HFFc6 (cell line): ENCODE measurements around the gene RANGAP1. TPM values are rescaled to one million over a fixed set of nuclear protein-coding genes. Genes with fewer than 3 reads are reported as not detected.

Experiments
- DNase-seq: peaks from one replicate; pipeline ENCODE4 v3.0.0-alpha.2; 2018
- H3K27ac Mint-ChIP-seq: 2 replicates; pipeline ENCODE4 v1.8.0; 2020; ENCODE audit warnings: mild to moderate bottlenecking, mixed read lengths
- H3K27me3 Mint-ChIP-seq: 2 replicates; pipeline ENCODE4 v1.8.0; 2021; ENCODE audit warnings: mild to moderate bottlenecking, moderate library complexity, mixed read lengths; ENCODE audit not compliant: insufficient read depth
- H3K36me3 Mint-ChIP-seq: 2 replicates; pipeline ENCODE4 v1.8.0; 2021; ENCODE audit warnings: low read depth, mixed read lengths
- H3K4me1 Mint-ChIP-seq: 2 replicates; pipeline ENCODE4 v1.8.0; 2020; ENCODE audit warnings: low read depth, mixed read lengths
- H3K4me3 Mint-ChIP-seq: 2 replicates; pipeline ENCODE4 v1.8.0; 2020; ENCODE audit warnings: mild to moderate bottlenecking, moderate library complexity, mixed read lengths
- H3K9me3 Mint-ChIP-seq: 2 replicates; pipeline ENCODE4 v1.8.0; 2020; ENCODE audit warnings: mild to moderate bottlenecking, mixed read lengths
- microRNA-seq: library from miRNA; unstranded; fragments of <30 nt; microRNA quantifications from one replicate; pipeline ENCODE4, GENCODE V29; 2019
- total RNA-seq, 6 experiments: library from RNA; stranded (reverse); fragmentation: NEBNext Ultra II Directional; extraction: Animal tissue kit (Norgen Biotek cat#: 25700); gene quantifications; 2 replicates in 1 of 6; 3 replicates in 5 of 6; pipeline ENCODE4 v1.2.3, GENCODE V29; 2021
- TF ChIP-seq, protein P1 (sequence below): fragments of 200-600 bp; sonication (generic); IDR thresholded peaks from 2 replicates; pipeline ENCODE4 v1.5.0; 2021; ENCODE audit warnings: antibody characterized with exemption, mild to moderate bottlenecking

RANGAP1 gene
- total RNA-seq, 6 experiments from 2014 or later: 215 to 249 (median 227) TPM

- Mint-ChIP-seq H3K9me3 (no peaks in the 10 kb centered on the region), H3K4me1 (peaks cover 14% of the 10 kb centered on the region), H3K4me3 (no peak overlapping the region), H3K27me3 (peaks cover 3% of the 10 kb centered on the region), H3K36me3 (0 out of 2 replicates have a peak, but pooled peaks cover 5% of the 10 kb centered on the region), H3K27ac (no peak overlapping the region)
- no peak for DNase-seq
- TF ChIP-seq, protein P1, sequence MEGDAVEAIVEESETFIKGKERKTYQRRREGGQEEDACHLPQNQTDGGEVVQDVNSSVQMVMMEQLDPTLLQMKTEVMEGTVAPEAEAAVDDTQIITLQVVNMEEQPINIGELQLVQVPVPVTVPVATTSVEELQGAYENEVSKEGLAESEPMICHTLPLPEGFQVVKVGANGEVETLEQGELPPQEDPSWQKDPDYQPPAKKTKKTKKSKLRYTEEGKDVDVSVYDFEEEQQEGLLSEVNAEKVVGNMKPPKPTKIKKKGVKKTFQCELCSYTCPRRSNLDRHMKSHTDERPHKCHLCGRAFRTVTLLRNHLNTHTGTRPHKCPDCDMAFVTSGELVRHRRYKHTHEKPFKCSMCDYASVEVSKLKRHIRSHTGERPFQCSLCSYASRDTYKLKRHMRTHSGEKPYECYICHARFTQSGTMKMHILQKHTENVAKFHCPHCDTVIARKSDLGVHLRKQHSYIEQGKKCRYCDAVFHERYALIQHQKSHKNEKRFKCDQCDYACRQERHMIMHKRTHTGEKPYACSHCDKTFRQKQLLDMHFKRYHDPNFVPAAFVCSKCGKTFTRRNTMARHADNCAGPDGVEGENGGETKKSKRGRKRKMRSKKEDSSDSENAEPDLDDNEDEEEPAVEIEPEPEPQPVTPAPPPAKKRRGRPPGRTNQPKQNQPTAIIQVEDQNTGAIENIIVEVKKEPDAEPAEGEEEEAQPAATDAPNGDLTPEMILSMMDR: no peak
These were observed 84.8 kb downstream of the RANGAP1 start for GRCh38 chr22:41201141-41201540.

GRCh38 chr22:41198027-41198580 is 87.9 kb downstream of the RANGAP1 start:
- peak overlapping the region; percentile 54 for H3K27ac Mint-ChIP-seq
- peak overlapping the region; percentile 85 for H3K4me3 Mint-ChIP-seq
- H3K36me3 Mint-ChIP-seq: no peaks in the 10 kb centered on the region
- H3K27me3 Mint-ChIP-seq: peaks cover 2% of the 10 kb centered on the region
- TF ChIP-seq, protein P1: no peak; the same call in 1 of the 2 replicates
- H3K9me3 Mint-ChIP-seq: no peaks in the 10 kb centered on the region
- peaks cover 10% of the 10 kb centered on the region for H3K4me1 Mint-ChIP-seq
- DNase-seq: peak; percentile 28

DNA sequence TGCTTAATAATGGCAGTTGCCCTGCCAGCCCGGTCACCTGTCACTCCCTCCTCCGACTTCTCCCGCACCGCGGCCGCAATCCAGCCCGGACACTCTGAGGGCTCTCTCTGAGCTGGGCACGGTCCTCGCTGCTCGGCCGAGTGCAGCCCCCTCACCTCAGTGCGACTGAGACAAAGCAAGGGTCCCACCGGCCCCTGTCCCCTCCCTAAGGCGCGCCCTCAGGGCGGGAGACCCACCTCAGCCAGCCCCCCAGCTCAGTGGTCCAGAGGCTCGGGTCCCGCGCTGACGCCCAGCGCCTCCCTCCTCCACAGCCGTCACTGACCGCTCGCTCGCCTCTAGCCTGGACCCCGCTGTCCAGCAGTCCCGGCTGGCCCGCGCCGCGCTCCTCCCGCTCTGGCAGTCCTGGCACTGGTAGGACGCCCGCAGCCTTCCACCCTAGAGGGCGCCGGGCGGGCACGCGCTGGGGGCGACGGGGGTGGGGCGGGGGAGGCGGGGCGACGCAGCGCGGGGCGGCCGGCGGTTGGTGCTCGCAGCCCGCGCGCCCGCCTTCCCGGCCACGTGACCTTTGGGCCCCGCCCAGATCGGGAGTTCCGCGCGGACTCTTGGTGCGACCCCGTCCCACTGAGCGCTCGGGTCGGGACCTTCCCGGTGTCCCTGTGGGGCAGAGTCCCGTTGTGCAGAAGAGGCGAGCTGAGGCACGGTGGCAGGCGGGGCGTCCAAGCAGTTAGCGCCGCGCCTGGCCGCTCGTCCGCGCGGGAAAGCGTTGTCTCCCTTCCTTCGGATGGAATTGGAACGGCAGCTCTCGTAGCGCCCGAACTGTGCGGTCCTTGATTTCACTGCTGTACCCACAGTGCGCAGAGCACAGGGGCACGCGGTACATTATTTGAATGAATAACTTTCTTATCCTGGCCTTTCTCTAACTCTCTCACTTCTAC is 88.7 kb downstream of the RANGAP1 start:
- no peaks in the 10 kb centered on the region for H3K9me3 Mint-ChIP-seq
- peaks cover 10% of the 10 kb centered on the region for H3K4me1 Mint-ChIP-seq

More for the DNA sequence above, 88.7 kb downstream of the RANGAP1 start:
- Mint-ChIP-seq H3K4me3 (peak overlapping the region; percentile 85), H3K27me3 (peaks cover 2% of the 10 kb centered on the region), H3K27ac (peak overlapping the region; percentile 54), H3K36me3 (no peaks in the 10 kb centered on the region)
- TF ChIP-seq, protein P1: no peak
- peak; percentile 39 for DNase-seq

Small RNA genes within 50 kb of the gene (microRNA-seq; reads per million reads assigned to microRNA genes)
- 3.9 reads per million for gene MIR6889

Other genes starting within 250 kb of the RANGAP1 start
- 10 to 100 TPM; 28.4 to 41.1 (median 33.1) TPM for gene EP300, start 193.6 kb downstream of the RANGAP1 start, total RNA-seq
- gene L3MBTL2, start 80.9 kb downstream of the RANGAP1 start, total RNA-seq: 10 to 100 TPM; 21.1 to 27.4 (median 25.2) TPM
- gene CHADL, start 45.3 kb downstream of the RANGAP1 start, total RNA-seq: under 1 TPM; 0.13 to 0.51 (median 0.45) TPM
- 100 to 1,000 TPM; 108 to 137 (median 130) TPM for gene ZC3H7B, start 15.3 kb upstream of the RANGAP1 start, total RNA-seq
- gene TEF, start 95.8 kb upstream of the RANGAP1 start, total RNA-seq: 10 to 100 TPM in 2 of 6 experiments, 1 to 10 TPM in 4; 7.4 to 10.6 (median 9.4) TPM
- gene TOB2, start 160.6 kb upstream of the RANGAP1 start, total RNA-seq: 10 to 100 TPM; 49.2 to 54.9 (median 51.9) TPM
- 10 to 100 TPM; 40.0 to 58.4 (median 55.3) TPM for gene PHF5A, start 182.5 kb upstream of the RANGAP1 start, total RNA-seq
- 10 to 100 TPM; 72.3 to 87.4 (median 78.7) TPM for gene ACO2, start 182.9 kb upstream of the RANGAP1 start, total RNA-seq